Measurements from ENCODE around the gene ACSF3.

- TF ChIP-seq GATA2 (IDR thresholded peaks at IDR 0.05; ENCODE audit: low read depth, low read length), result no peak
- TF ChIP-seq GATA3 (IDR thresholded peaks at IDR 0.05; ENCODE audit: low read depth, low read length), result no peak
Measured at GRCh38 chr16:89197633-89198416, 104.2 kb downstream of the ACSF3 start.

Measured in SH-SY5Y (cell line).